Subcutaneous adipose tissue (tissue), 4 donors: ENCODE measurements around the gene ABHD10. TPM values are rescaled to one million over a fixed set of nuclear protein-coding genes. Genes with fewer than 3 reads are reported as not detected.

Source experiments
- total RNA-seq, 4 donors: library from RNA; depleted of rRNA; stranded (reverse); fragments of >200 nt; gene quantifications; one replicate each; pipeline ENCODE4 v1.1.0, GENCODE V29; 2016
- TF ChIP-seq, protein P1 (sequence below): fragments of 450-650 bp; IDR thresholded peaks from one replicate; pipeline ENCODE4 v1.5.1; 2016; ENCODE audit warnings: low read depth, mild to moderate bottlenecking, control low read depth, antibody characterized with exemption, moderate library complexity

The ABHD10 gene
- total RNA-seq, 4 donors from 2014 or later, result 17.9 to 24.9 (median 22.1) TPM

DNA sequence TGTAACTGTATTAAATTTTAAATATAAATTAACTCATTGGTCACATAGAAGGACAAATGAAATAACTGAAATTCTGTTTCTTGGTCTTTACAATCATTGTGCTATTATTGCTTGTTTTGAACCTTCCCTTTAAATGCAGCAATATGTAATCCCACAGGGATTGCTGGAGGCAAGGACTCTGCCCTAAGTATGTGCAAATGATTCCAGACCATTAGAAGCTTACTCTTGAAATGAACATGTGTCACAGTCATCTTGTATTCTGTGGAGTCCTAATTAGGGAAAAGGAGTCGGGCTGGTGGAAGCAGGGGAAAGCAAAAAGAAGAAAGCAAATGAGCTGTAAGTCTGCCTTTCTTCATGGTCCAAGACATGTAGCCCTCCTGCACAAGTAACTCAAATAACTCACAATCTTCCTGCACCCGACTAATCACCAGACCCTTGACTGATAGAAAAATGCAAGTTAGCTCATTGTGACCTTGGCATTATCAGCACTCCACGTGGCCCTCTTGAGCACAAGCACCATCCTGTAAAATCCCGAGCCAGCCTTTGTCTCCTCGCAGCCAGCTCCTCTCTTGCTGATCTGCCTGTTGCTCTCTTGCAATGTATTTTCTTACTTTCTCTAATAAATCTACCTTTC lies 53.4 kb downstream of the ABHD10 start:
- TF ChIP-seq, protein P1, sequence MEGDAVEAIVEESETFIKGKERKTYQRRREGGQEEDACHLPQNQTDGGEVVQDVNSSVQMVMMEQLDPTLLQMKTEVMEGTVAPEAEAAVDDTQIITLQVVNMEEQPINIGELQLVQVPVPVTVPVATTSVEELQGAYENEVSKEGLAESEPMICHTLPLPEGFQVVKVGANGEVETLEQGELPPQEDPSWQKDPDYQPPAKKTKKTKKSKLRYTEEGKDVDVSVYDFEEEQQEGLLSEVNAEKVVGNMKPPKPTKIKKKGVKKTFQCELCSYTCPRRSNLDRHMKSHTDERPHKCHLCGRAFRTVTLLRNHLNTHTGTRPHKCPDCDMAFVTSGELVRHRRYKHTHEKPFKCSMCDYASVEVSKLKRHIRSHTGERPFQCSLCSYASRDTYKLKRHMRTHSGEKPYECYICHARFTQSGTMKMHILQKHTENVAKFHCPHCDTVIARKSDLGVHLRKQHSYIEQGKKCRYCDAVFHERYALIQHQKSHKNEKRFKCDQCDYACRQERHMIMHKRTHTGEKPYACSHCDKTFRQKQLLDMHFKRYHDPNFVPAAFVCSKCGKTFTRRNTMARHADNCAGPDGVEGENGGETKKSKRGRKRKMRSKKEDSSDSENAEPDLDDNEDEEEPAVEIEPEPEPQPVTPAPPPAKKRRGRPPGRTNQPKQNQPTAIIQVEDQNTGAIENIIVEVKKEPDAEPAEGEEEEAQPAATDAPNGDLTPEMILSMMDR, result no peak

DNA sequence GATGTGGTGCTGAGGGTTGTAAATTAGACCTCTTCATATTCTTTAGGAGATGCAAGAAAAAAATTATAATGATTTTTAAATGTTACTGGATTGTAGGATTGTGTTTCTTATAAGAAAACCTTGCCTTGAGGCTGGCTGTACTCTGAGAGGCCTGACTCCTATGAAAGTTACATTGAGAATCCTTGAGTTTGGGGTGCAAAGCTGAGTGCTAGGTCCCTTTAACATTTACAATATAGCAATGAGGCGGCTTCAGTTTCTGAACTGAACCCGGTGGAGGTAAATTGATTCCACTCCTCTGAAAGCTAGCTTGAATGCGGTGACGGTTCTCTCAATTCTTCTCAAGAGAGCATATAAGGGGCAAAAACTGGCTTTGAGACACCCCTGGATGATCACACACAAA lies 55.6 kb downstream of the ABHD10 start, which contains the start of gene TMPRSS7:
TMPRSS7 (plus strand) TSS at position 301 of the 400 bp plus-strand sequence. CDS start 110 bp downstream, outside the sequence.
- TF ChIP-seq, protein P1, result no peak

DNA sequence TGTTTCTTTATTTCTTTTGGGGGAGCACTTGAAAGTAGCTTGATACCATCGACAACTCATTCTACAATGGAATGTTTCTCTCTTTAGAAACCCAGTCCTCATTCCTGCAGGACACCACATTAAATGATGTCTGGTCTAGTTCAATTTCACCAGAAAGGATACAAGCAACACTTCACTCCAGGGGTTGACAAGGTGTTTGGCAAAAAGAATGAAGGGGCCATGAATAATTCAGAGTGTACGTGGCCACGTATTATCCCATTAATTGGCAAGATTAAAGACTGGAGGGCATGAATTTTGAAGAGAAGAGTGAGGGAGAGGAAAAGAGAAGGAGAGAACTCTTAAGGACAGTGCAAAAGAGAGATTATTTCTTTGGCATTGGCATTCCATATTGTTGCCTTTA lies 56.4 kb downstream of the ABHD10 start:
- TF ChIP-seq, protein P1, result no peak

DNA sequence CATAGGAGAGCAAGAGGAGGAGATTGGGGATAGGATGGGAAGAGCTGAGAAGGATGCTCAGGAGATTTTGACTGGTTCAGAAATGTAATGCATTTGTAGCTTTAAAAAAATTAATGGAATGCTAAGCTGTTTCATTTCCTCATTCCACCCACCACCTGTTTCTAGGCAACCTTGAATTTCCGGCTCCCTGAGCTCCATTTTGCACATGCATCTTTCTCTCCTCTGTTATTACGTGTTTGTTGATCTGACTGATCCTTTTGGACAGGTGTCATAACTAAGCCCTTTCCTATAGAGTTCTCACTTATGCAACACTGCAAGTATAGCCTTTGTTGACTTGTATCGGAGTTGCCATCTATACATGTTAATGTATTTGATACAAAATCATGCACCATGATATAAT lies 60.0 kb downstream of the ABHD10 start:
- TF ChIP-seq, protein P1, result no peak

DNA sequence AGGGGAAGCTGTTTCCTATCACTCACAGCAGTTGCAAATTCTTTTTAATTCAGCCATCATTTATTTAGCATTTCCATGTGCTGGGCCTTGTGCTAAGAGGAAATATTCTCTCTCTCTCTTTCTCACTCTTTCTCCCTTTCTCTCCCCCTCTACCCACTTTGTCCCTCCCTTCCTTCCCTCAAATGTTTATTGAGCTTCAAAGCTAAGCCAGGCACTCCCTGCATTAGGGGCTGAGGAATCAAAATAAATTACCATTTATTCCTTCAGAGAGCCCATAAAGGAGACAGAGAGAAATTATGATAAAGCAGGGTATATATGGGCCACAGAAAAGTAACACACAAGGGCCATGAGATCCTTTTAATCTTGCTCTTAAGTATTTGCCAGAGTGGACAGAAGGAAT lies 62.5 kb downstream of the ABHD10 start:
- TF ChIP-seq, protein P1, result no peak

DNA sequence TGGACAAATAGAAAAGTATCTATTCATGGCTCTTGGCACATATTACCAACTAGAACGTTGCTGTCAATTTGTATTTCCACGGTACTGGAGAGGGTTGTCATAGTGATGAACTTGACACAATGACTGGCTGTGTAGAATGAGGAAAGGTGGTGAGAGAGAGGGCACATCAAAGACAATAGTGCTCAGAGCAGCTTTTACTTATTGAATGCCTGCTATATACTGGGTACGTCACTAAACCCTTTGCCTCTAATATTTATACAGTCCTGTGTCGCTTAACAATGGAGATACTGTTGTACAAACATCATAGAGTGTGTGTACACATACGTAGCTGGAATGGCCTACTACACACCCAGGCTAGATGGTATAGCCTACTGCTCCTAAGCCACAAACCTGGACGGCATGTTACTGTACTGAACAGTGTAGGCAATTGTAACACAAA lies 64.0 kb downstream of the ABHD10 start:
- TF ChIP-seq, protein P1, result no peak

Other genes starting within 250 kb of the ABHD10 start
- gene PHLDB2, start 119.8 kb upstream of the ABHD10 start, total RNA-seq, result 10 to 100 TPM; 53.2 to 97.2 (median 89.1) TPM
- gene TAGLN3, start 19.9 kb downstream of the ABHD10 start, total RNA-seq, result not detected
- gene TMPRSS7, start 55.7 kb downstream of the ABHD10 start, total RNA-seq, result not detected
- 1 to 10 TPM in 2 of 4 donors, under 1 TPM in 2; 0.38 to 6.2 (median 1.1) TPM for gene C3orf52, start 107.4 kb downstream of the ABHD10 start, total RNA-seq
- 1 to 10 TPM in 1 of 4 donors, under 1 TPM in 1, not detected in 2; 0.44 to 1.4 TPM for gene GCSAM, start 154.2 kb downstream of the ABHD10 start, total RNA-seq